Neural cell (in vitro differentiated cells): Measurements from ENCODE around the gene TRPC4AP.

ENCODE experiments used
- CTCF ChIP-seq: fragments of 450-650 bp; IDR thresholded peaks from 2 replicates; pipeline ENCODE4 v1.5.1; 2014; ENCODE audit warnings: antibody characterized with exemption, mild to moderate bottlenecking, moderate library complexity; ENCODE audit not compliant: poor library complexity, severe bottlenecking
- POLR2AphosphoS5 ChIP-seq: IDR thresholded peaks from 2 replicates; pipeline ENCODE4 v1.6.1; 2012
- REST ChIP-seq: IDR thresholded peaks from 2 replicates; pipeline ENCODE4 v1.6.1; 2012; ENCODE audit warnings: borderline replicate concordance

- TF ChIP-seq REST (no peak), CTCF (no peak), POLR2AphosphoS5 (no peak)
These were observed 12.9 kb downstream of the TRPC4AP start for GRCh38 chr20:35079472-35080347.
